ENCODE data around the gene NEURL1B.

DNA sequence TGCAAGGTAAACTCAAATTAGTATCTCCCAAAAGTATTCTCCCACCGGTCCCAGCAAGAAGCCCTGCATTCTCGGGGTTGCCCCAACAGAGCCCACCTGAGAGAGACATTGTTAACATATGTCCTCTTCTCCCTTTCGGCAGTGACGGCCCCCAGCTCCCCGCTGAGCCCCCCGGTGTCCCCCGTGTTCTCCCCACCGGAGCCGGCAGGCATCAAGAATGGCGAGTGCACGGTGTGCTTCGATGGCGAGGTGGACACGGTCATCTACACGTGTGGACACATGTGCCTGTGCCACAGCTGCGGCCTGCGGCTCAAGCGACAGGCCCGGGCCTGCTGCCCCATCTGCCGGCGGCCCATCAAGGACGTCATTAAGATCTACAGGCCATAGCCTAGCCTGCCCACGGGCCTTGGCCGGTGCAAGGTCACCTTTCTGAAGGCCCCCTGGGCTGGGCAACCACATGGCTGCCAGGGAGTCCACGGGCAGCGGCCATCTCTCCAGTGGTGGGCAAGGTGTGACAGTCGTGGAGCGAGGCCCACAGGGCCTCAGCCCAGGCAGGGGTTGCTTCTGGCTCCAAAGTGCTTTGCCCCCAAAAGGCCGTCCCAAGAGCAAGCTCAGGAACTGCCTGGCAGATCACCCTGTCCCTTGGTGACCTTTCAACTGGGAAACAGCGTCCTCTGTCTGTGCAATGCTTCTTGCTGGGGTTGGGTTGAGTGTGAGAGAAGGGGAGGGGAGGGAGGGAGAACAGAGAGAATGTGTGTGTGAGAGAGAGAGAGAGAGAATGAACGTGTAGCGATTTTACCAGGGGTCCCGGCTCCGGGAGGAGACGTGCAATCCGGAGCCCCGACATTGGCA lies 45.7 kb downstream of the NEURL1B start:
- TF ChIP-seq, protein P1, sequence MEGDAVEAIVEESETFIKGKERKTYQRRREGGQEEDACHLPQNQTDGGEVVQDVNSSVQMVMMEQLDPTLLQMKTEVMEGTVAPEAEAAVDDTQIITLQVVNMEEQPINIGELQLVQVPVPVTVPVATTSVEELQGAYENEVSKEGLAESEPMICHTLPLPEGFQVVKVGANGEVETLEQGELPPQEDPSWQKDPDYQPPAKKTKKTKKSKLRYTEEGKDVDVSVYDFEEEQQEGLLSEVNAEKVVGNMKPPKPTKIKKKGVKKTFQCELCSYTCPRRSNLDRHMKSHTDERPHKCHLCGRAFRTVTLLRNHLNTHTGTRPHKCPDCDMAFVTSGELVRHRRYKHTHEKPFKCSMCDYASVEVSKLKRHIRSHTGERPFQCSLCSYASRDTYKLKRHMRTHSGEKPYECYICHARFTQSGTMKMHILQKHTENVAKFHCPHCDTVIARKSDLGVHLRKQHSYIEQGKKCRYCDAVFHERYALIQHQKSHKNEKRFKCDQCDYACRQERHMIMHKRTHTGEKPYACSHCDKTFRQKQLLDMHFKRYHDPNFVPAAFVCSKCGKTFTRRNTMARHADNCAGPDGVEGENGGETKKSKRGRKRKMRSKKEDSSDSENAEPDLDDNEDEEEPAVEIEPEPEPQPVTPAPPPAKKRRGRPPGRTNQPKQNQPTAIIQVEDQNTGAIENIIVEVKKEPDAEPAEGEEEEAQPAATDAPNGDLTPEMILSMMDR (conservative IDR thresholded peaks at IDR 0.05 in 1 of 2, IDR thresholded peaks at IDR 0.05 in 1 of 2; ENCODE audit: extremely low read depth in 1 of 2, insufficient read depth in 1 of 2, low read depth in 1 of 2, low read length in 2 of 2) = no peak
- TF ChIP-seq EZH2 (IDR thresholded peaks at IDR 0.05; ENCODE audit: borderline replicate concordance, low read length) = no peak
